GM12878 (cell line): ENCODE measurements around the gene CNTNAP2. TPM values are rescaled to one million over a fixed set of nuclear protein-coding genes. Genes with fewer than 3 reads are reported as not detected.

Experiments
- ATAC-seq: fragments of 200-7000 bp; cut with Tn5 transposase; 3 replicates; pipeline ENCODE4 v1.9.1; 2020; ENCODE audit warnings: mild to moderate bottlenecking, moderate library complexity
- BruUV-seq: library from RNA; stranded (reverse); fragments of 400-500 nt; replicated peaks from 2 replicates; lab custom pipeline; 2021; lab: Mats Ljungman, UMichigan
- CTCF ChIA-PET: fragments of 300-600 bp; sonication (Branson Sonifier 250); formaldehyde crosslinking; extraction: SDS; loops from one replicate; lab custom pipeline; 2021; ENCODE audit warnings: inconsistent platforms; lab: Yijun Ruan, JAX
- POLR2A ChIA-PET: fragments of 350-600 bp; formaldehyde crosslinking; extraction: SDS; loops from one replicate; lab custom pipeline; 2021; ENCODE audit warnings: inconsistent platforms; lab: Charles Lee
- RAD21 ChIA-PET: fragments of 300-600 bp; sonication (Branson Sonifier 250); formaldehyde crosslinking; loops from one replicate; lab custom pipeline; 2023; ENCODE audit warnings: antibody characterized with exemption; ENCODE audit not compliant: unreplicated experiment; lab: Charles Lee
- SMC1A ChIA-PET: fragments of 300-600 bp; sonication (Branson Sonifier 250); formaldehyde crosslinking; loops from one replicate; lab custom pipeline; 2023; ENCODE audit not compliant: unreplicated experiment, uncharacterized antibody; lab: Charles Lee
- DNase-seq: peaks from one replicate; pipeline ENCODE4 v3.0.0-alpha.2; 2011; ENCODE audit warnings: low read depth, low spot score
- FAIRE-seq: peaks from 3 replicates; lab custom pipeline; 2011; peaks lifted over from hg19 to GRCh38; lab: Jason Lieb, UNC
- H2AFZ ChIP-seq: 2 replicates; pipeline ENCODE4 v1.6.0; 2011; ENCODE audit warnings: low read depth, low read length, control low read depth; ENCODE audit not compliant: control insufficient read depth
- H3K27ac ChIP-seq: 2 replicates; pipeline ENCODE4 v1.5.1; 2011; ENCODE audit warnings: control low read depth; ENCODE audit not compliant: control insufficient read depth, insufficient read depth
- H3K27me3 ChIP-seq, 2 experiments: replicated peaks in 1 of 2; 2 replicates each; pipeline versions ENCODE4 v1.6.0 to v1.6.1; 2011; ENCODE audit warnings: low read length in 1 of 2; ENCODE audit not compliant: control insufficient read depth in 2 of 2, insufficient read depth in 2 of 2
- H3K36me3 ChIP-seq, 2 experiments: 2 replicates each; pipeline ENCODE4 v1.5.1; 2011; ENCODE audit warnings: low read length in 1 of 2; ENCODE audit not compliant: control insufficient read depth in 2 of 2, insufficient read depth in 2 of 2
- H3K4me1 ChIP-seq: 2 replicates; pipeline ENCODE4 v1.6.1; 2011; ENCODE audit warnings: mild to moderate bottlenecking, low read length, moderate library complexity, mixed read lengths; ENCODE audit not compliant: control insufficient read depth, insufficient read depth
- H3K4me2 ChIP-seq: 2 replicates; pipeline ENCODE4 v1.6.0; 2011; ENCODE audit warnings: control low read depth; ENCODE audit not compliant: control insufficient read depth, insufficient read depth
- H3K4me3 ChIP-seq: fragments of 200-600 bp; sonication (generic); 2 replicates; pipeline ENCODE4 v1.5.1; 2016
- H3K79me2 ChIP-seq: 2 replicates; pipeline ENCODE4 v1.6.0; 2011; ENCODE audit warnings: low read length; ENCODE audit not compliant: control insufficient read depth, insufficient read depth
- H3K9ac ChIP-seq: 2 replicates; pipeline ENCODE4 v1.8.0; 2011; ENCODE audit warnings: low read length, control low read depth, mixed read lengths; ENCODE audit not compliant: control insufficient read depth, insufficient read depth
- H3K9me3 ChIP-seq: replicated peaks from 3 replicates; pipeline ENCODE4 v1.5.1; 2011; ENCODE audit warnings: mild to moderate bottlenecking, low read length; ENCODE audit not compliant: control insufficient read depth, insufficient read depth
- H4K20me1 ChIP-seq: 2 replicates; pipeline ENCODE4 v1.6.0; 2011; ENCODE audit not compliant: control insufficient read depth, insufficient read depth
- ATF2 ChIP-seq: IDR thresholded peaks from 2 replicates; pipeline ENCODE4 v1.6.1; 2012; ENCODE audit warnings: low read length, inconsistent platforms
- ATF7 ChIP-seq: fragments of 450-650 bp; IDR thresholded peaks from 2 replicates; pipeline ENCODE4 v1.6.1; 2016; ENCODE audit warnings: low read depth, mild to moderate bottlenecking
- CBX5 ChIP-seq: sonication (generic); IDR thresholded peaks from 2 replicates; pipeline ENCODE4 v1.6.1; 2016; ENCODE audit warnings: low read depth, moderate library complexity, mild to moderate bottlenecking, inconsistent platforms
- FOXK2 ChIP-seq: fragments of 450-650 bp; IDR thresholded peaks from 2 replicates; pipeline ENCODE4 v1.6.1; 2017; ENCODE audit warnings: mild to moderate bottlenecking, moderate library complexity
- NFYB ChIP-seq: IDR thresholded peaks from 2 replicates; pipeline ENCODE4 v1.6.1; 2011; ENCODE audit warnings: low read depth, mild to moderate bottlenecking, low read length, improper control_type of control experiment, moderate library complexity; ENCODE audit not compliant: insufficient read depth
- NR2C2 ChIP-seq: IDR thresholded peaks from 2 replicates; pipeline ENCODE4 v1.6.1; 2011; ENCODE audit warnings: borderline replicate concordance, low read depth; ENCODE audit not compliant: control insufficient read depth, insufficient read length
- PKNOX1 ChIP-seq: fragments of 450-650 bp; IDR thresholded peaks from 2 replicates; pipeline ENCODE4 v1.6.1; 2016; ENCODE audit warnings: mild to moderate bottlenecking
- SREBF1 ChIP-seq: IDR thresholded peaks from 2 replicates; pipeline ENCODE4 v1.6.1; 2012; ENCODE audit warnings: mild to moderate bottlenecking, low read length
- STAT1 ChIP-seq: fragments of 450-650 bp; conservative IDR thresholded peaks from 2 replicates; pipeline ENCODE4 v1.6.1; 2014; ENCODE audit warnings: antibody characterized with exemption, mild to moderate bottlenecking
- ZBTB11 ChIP-seq: fragments of 450-650 bp; formaldehyde crosslinking; IDR thresholded peaks from 2 replicates; pipeline ENCODE4 v1.5.0; 2022; ENCODE audit warnings: mild to moderate bottlenecking, missing genetic modification characterization
- WGBS: methylation state at CpG from one replicate; pipeline ENCODE4 v1.1.6; 2016; ENCODE audit warnings: low lambda C conversion rate; ENCODE audit not compliant: insufficient replicate concordance, insufficient coverage; ENCODE audit errors: missing lambda C conversion rate; 5-methylcytosine and 5-hydroxymethylcytosine counted together
- in situ Hi-C: fragments of 300-500 bp; cut with MboI; formaldehyde crosslinking; loops from 9 replicates; pipeline ENCODE4 v1.14.3; 2018; ENCODE audit warnings: mixed read lengths
- intact Hi-C: fragments of 100-400 bp; cut with micrococcal nuclease; formaldehyde crosslinking; loops from one replicate; pipeline ENCODE4 v1.14.2; 2022; ENCODE audit not compliant: unreplicated experiment
- polyA plus RNA-seq, 11 experiments: library from polyadenylated mRNA; depleted of rRNA in 4 of 11; unstranded in 6 of 11; stranded (reverse) in 5 of 11; fragments of >200 nt; fragmentation: Nextera tagmentation in 4 of 11; fragmentation: Illumina TruSeq in 1 of 11; extraction: Ambion mirVana in 4 of 11; extraction: Trizol in 1 of 11; gene quantifications; 1 replicate in 1 of 11; 2 replicates in 10 of 11; pipeline versions ENCODE4 v1.2.1 to v1.2.3, GENCODE V29; 2011 to 2016; ENCODE audit warnings: inconsistent platforms in 2 of 11, missing spikeins in 2 of 11, low read depth in 1 of 11
- total RNA-seq, 4 experiments: library from RNA; depleted of rRNA in 3 of 4; stranded (reverse); fragments of >200 nt in 3 of 4; fragmentation: Illumina TruSeq in 1 of 4; extraction: Trizol in 1 of 4; gene quantifications; 2 replicates each; pipeline versions ENCODE4 v1.2.1 to v1.2.3, GENCODE V29; 2013 to 2021

Gene CNTNAP2
- total and polyA plus RNA-seq, 10 of the 15 experiments (the other 5 are each of a cell fraction or from before 2014, with no cell fraction given), result 0.03 to 0.08 (median 0.03) TPM; not detected in 7

GRCh38 chr7:147803606-147804005 is 1687.0 kb downstream of the CNTNAP2 start:
- no peaks in the 10 kb centered on the region for H3K79me2 ChIP-seq
- TF ChIP-seq NR2C2, result no peak
- TF ChIP-seq SREBF1, result no peak
- no peak for TF ChIP-seq STAT1
- TF ChIP-seq PKNOX1, result no peak
- intact Hi-C loops (no loop called here), in situ Hi-C loops (no loop called here)
- H3K4me1 ChIP-seq, result no peaks in the 10 kb centered on the region
- BruUV-seq, result no TSS peak
- DNase-seq (no peak), ATAC-seq (no peak), FAIRE-seq (no peak)
- WGBS, result 0% methylated on average over 4 of the region's 4 CpGs
- no peak overlapping the region for H3K9ac ChIP-seq
- no peak overlapping the region for H3K27ac ChIP-seq
- ChIA-PET SMC1A (interaction anchor here (0.5 kb wide), 1 partner anchor 335 kb away, joined by 3 read pairs; no protein-coding TSS in a partner anchor), RAD21 (no interaction called here), POLR2A (no interaction called here), CTCF (no interaction called here)
- no peaks in the 10 kb centered on the region for H3K27me3 ChIP-seq
- H2AFZ ChIP-seq, result no peak overlapping the region
- H3K9me3 ChIP-seq, result no peaks in the 10 kb centered on the region
- no peak overlapping the region for H3K4me2 ChIP-seq
- no peaks in the 10 kb centered on the region for H3K36me3 ChIP-seq
- no peak overlapping the region for H3K4me3 ChIP-seq
- H4K20me1 ChIP-seq, result no peaks in the 10 kb centered on the region

- CTCF ChIA-PET, result no interaction called here
- intact Hi-C loops, result no loop called here
- no peak overlapping the region for H3K4me2 ChIP-seq
- H2AFZ ChIP-seq, result no peak overlapping the region
- H3K36me3 ChIP-seq, result no peaks in the 10 kb centered on the region
- in situ Hi-C loops, result no loop called here
- H3K4me3 ChIP-seq, result no peak overlapping the region
- POLR2A ChIA-PET, result no interaction called here
- no peaks in the 10 kb centered on the region for H4K20me1 ChIP-seq
- SMC1A ChIA-PET, result interaction anchor here (0.5 kb wide), 1 partner anchor 335 kb away, joined by 3 read pairs; no protein-coding TSS in a partner anchor
- no peaks in the 10 kb centered on the region for H3K27me3 ChIP-seq
- no peak for DNase-seq
- H3K4me1 ChIP-seq, result no peaks in the 10 kb centered on the region
- BruUV-seq, result no TSS peak
- FAIRE-seq, result no peak
- H3K79me2 ChIP-seq, result no peaks in the 10 kb centered on the region
- H3K9me3 ChIP-seq, result no peaks in the 10 kb centered on the region
- H3K9ac ChIP-seq, result no peak overlapping the region
- no peak overlapping the region for H3K27ac ChIP-seq
- ATAC-seq, result no peak
- RAD21 ChIA-PET, result no interaction called here
- TF ChIP-seq NFYB (no peak), CBX5 (no peak), ATF7 (no peak), FOXK2 (no peak), ATF2 (no peak), ZBTB11 (CRISPR knock-in tag) (no peak)
Observed at GRCh38 chr7:147804032-147804431, 1687.4 kb downstream of the CNTNAP2 start.
